ENCODE results near the gene IQGAP3. TPM values are rescaled to one million over a fixed set of nuclear protein-coding genes. Genes with fewer than 3 reads are reported as not detected.
A peak's percentile ranks its signal among the peaks of the same experiment; 100 is the strongest.

IQGAP3 gene
- total RNA-seq, 2 experiments from 2014 or later = not detected

GRCh38 chr1:156490401-156491032 is 81.8 kb downstream of the IQGAP3 start:
- DNase-seq = no peak
- no peak for ATAC-seq (ENCODE audit: poor library complexity)
- H3K9me3 Mint-ChIP-seq = no peaks in the 10 kb centered on the region
- H3K27me3 Mint-ChIP-seq = no peaks in the 10 kb centered on the region
- no peaks in the 10 kb centered on the region for H3K9me3 ChIP-seq (ENCODE audit: control insufficient read depth in 1 of 2, insufficient read depth in 1 of 2, low read length in 2 of 2)
- H3K4me3 ChIP-seq (ENCODE audit: low read length) = peak overlapping the region; percentile 8
- peak overlapping the region; percentile 82 for H3K4me3 Mint-ChIP-seq
- intact Hi-C loops (cut with DNase I, micrococcal nuclease) = no loop called here
- H3K36me3 ChIP-seq (ENCODE audit: insufficient read depth, low read length) = peaks cover 24% of the 10 kb centered on the region
- no peaks in the 10 kb centered on the region for H3K27me3 ChIP-seq (ENCODE audit: control insufficient read depth in 1 of 2, insufficient read depth in 2 of 2, low read length in 2 of 2)
- H3K27ac ChIP-seq (ENCODE audit: low read depth in 1 of 2, low read length in 2 of 2) = peak overlapping the region; percentile 68 to 71
- POLR2A ChIA-PET = interaction anchor here (1.3 to 5.8 kb wide), 7 partner anchors 8 to 96 kb away, joined by 3 to 75 read pairs (median 7); partner anchors contain the start of gene MEF2D
- CTCF ChIA-PET = interaction anchor here (3.8 to 4.3 kb wide), 2 partner anchors 10 to 11 kb away, joined by 17 to 23 read pairs; partner anchors contain the start of gene MEF2D
- H3K27ac Mint-ChIP-seq = peak overlapping the region; percentile 90
- peaks cover 98% of the 10 kb centered on the region for H3K4me1 ChIP-seq (ENCODE audit: insufficient read depth, low read length)
- peaks cover 97% of the 10 kb centered on the region for H3K4me1 Mint-ChIP-seq (ENCODE audit: low read depth)
- H3K36me3 Mint-ChIP-seq (ENCODE audit: low read depth) = peaks cover 43% of the 10 kb centered on the region
- no peak for TF ChIP-seq CTCF (IDR thresholded peaks at IDR 0.05)

GRCh38 chr1:156489935-156490293 is 82.5 kb downstream of the IQGAP3 start:
- H3K36me3 ChIP-seq (ENCODE audit: insufficient read depth, low read length) = peaks cover 24% of the 10 kb centered on the region
- Mint-ChIP-seq H3K4me3 (peak overlapping the region; percentile 70), H3K36me3 (ENCODE audit: low read depth) (peaks cover 38% of the 10 kb centered on the region), H3K27me3 (no peaks in the 10 kb centered on the region), H3K27ac (peak overlapping the region; percentile 90), H3K9me3 (no peaks in the 10 kb centered on the region), H3K4me1 (ENCODE audit: low read depth) (peaks cover 91% of the 10 kb centered on the region)
- H3K9me3 ChIP-seq (ENCODE audit: control insufficient read depth in 1 of 2, insufficient read depth in 1 of 2, low read length in 2 of 2) = no peaks in the 10 kb centered on the region
- intact Hi-C loops (cut with DNase I, micrococcal nuclease) = loop anchor here in 1 of 2 experiments (10.0 kb wide), 1 partner anchor 55 kb away; no protein-coding TSS in a partner anchor
- DNase-seq (no peak), ATAC-seq (ENCODE audit: poor library complexity) (no peak)
- no peaks in the 10 kb centered on the region for H3K27me3 ChIP-seq (ENCODE audit: control insufficient read depth in 1 of 2, insufficient read depth in 2 of 2, low read length in 2 of 2)
- TF ChIP-seq CTCF (IDR thresholded peaks at IDR 0.05) = no peak
- peaks cover 98% of the 10 kb centered on the region for H3K4me1 ChIP-seq (ENCODE audit: insufficient read depth, low read length)
- ChIA-PET POLR2A (interaction anchor here (1.3 to 5.8 kb wide), 7 partner anchors 8 to 97 kb away, joined by 3 to 75 read pairs (median 7); partner anchors contain the start of gene MEF2D), CTCF (interaction anchor here (3.8 to 4.3 kb wide), 2 partner anchors 9 to 11 kb away, joined by 17 to 23 read pairs; partner anchors contain the start of gene MEF2D)
- peak overlapping the region; percentile 68 to 71 for H3K27ac ChIP-seq (ENCODE audit: low read depth in 1 of 2, low read length in 2 of 2)
- H3K4me3 ChIP-seq (ENCODE audit: low read length) = peak overlapping the region; percentile 11

- Histone ChIP-seq H3K4me1 (ENCODE audit: insufficient read depth, low read length) (peaks cover 98% of the 10 kb centered on the region), H3K4me3 (ENCODE audit: low read length) (peak overlapping the region; percentile 11), H3K27ac (ENCODE audit: low read depth in 1 of 2, low read length in 2 of 2) (peak overlapping the region; percentile 68 to 71), H3K27me3 (ENCODE audit: control insufficient read depth in 1 of 2, insufficient read depth in 2 of 2, low read length in 2 of 2) (no peaks in the 10 kb centered on the region), H3K36me3 (ENCODE audit: insufficient read depth, low read length) (peaks cover 19% of the 10 kb centered on the region), H3K9me3 (ENCODE audit: control insufficient read depth in 1 of 2, insufficient read depth in 1 of 2, low read length in 2 of 2) (no peaks in the 10 kb centered on the region)
- H3K4me1 Mint-ChIP-seq (ENCODE audit: low read depth) = peaks cover 90% of the 10 kb centered on the region
- peaks cover 40% of the 10 kb centered on the region for H3K36me3 Mint-ChIP-seq (ENCODE audit: low read depth)
- DNase-seq = peak in 8 of 14 experiments; percentile 18 to 66 (median 50)
- intact Hi-C loops (cut with DNase I, micrococcal nuclease) = loop anchor here in 1 of 2 experiments (10.0 kb wide), 1 partner anchor 55 kb away; no protein-coding TSS in a partner anchor
- ChIA-PET POLR2A (interaction anchor here (0.8 to 5.8 kb wide), 5 partner anchors 9 to 16 kb away, joined by 3 to 75 read pairs (median 10); partner anchors contain the start of gene MEF2D), CTCF (interaction anchor here (1.1 to 4.3 kb wide), 4 partner anchors 9 to 32 kb away, joined by 4 to 23 read pairs (median 12); partner anchors contain the start of gene MEF2D)
- peak overlapping the region; percentile 70 for H3K4me3 Mint-ChIP-seq
- H3K27ac Mint-ChIP-seq = peak overlapping the region; percentile 90
- H3K27me3 Mint-ChIP-seq = no peaks in the 10 kb centered on the region
- H3K9me3 Mint-ChIP-seq = no peaks in the 10 kb centered on the region
- TF ChIP-seq CTCF (IDR thresholded peaks at IDR 0.05) = no peak
- peak; percentile 71 for ATAC-seq (ENCODE audit: poor library complexity)
These were observed 83.0 kb downstream of the IQGAP3 start for GRCh38 chr1:156489166-156489934.

All from CD4-positive, alpha-beta T cell (primary cell).